PC-9 (cell line): Measurements from ENCODE around the gene ANKFY1. TPM values are rescaled to one million over a fixed set of nuclear protein-coding genes. Genes with fewer than 3 reads are reported as not detected.

Source experiments
- BruUV-seq: library from RNA; stranded (reverse); fragments of 400-500 nt; replicated peaks from 2 replicates; lab custom pipeline; 2021; lab: Mats Ljungman, UMichigan
- CTCF ChIA-PET: fragments of 300-600 bp; sonication (Branson Sonifier 250); formaldehyde crosslinking; loops from one replicate; lab custom pipeline; 2022; ENCODE audit warnings: antibody characterized with exemption; lab: Charles Lee
- POLR2A ChIA-PET: fragments of 300-600 bp; sonication (Branson Sonifier 250); formaldehyde crosslinking; loops from one replicate; lab custom pipeline; 2022; ENCODE audit warnings: antibody characterized with exemption; ENCODE audit not compliant: unreplicated experiment; lab: Charles Lee
- DNase-seq, 2 experiments: peaks; one replicate each; pipeline versions ENCODE4 v3.0.0 to v3.0.0-alpha.2; 2015 to 2022; ENCODE audit warnings: mixed read lengths in 1 of 2
- H2AFZ ChIP-seq: fragments of 200-600 bp; sonication (generic); 2 replicates; pipeline ENCODE4 v1.8.1; 2017; ENCODE audit warnings: antibody characterized with exemption
- H3F3A ChIP-seq: fragments of 200-600 bp; sonication (generic); 2 replicates; pipeline ENCODE4 v1.8.1; 2017; ENCODE audit warnings: antibody characterized with exemption, mild to moderate bottlenecking, low read depth; ENCODE audit not compliant: insufficient read depth
- H3K27ac ChIP-seq: fragments of 200-600 bp; sonication (generic); 2 replicates; pipeline ENCODE4 v1.6.1; 2016; ENCODE audit warnings: mixed run types
- H3K27me3 ChIP-seq: fragments of 200-600 bp; sonication (generic); 2 replicates; pipeline ENCODE4 v1.6.1; 2016; ENCODE audit warnings: low read depth, mixed run types; ENCODE audit not compliant: insufficient read depth
- H3K36me3 ChIP-seq: fragments of 200-600 bp; sonication (generic); 2 replicates; pipeline ENCODE4 v1.6.1; 2016; ENCODE audit warnings: low read depth, mixed run types
- H3K4me1 ChIP-seq: fragments of 200-600 bp; sonication (generic); replicated peaks from 2 replicates; pipeline ENCODE4 v1.6.1; 2016; ENCODE audit warnings: mixed run types; ENCODE audit not compliant: insufficient read depth
- H3K4me2 ChIP-seq: fragments of 200-600 bp; sonication (generic); 2 replicates; pipeline ENCODE4 v1.6.1; 2017; ENCODE audit warnings: mixed run types
- H3K4me3 ChIP-seq: fragments of 200-600 bp; sonication (generic); 2 replicates; pipeline ENCODE4 v1.6.1; 2016; ENCODE audit warnings: mixed run types
- H3K79me2 ChIP-seq: fragments of 200-600 bp; sonication (generic); 2 replicates; pipeline ENCODE4 v1.6.1; 2017; ENCODE audit warnings: low read depth, mixed run types
- H3K9me2 ChIP-seq: fragments of 200-600 bp; sonication (generic); 2 replicates; pipeline ENCODE4 v1.8.1; 2017; ENCODE audit warnings: mild to moderate bottlenecking; ENCODE audit not compliant: insufficient read depth
- H3K9me3 ChIP-seq: fragments of 200-600 bp; sonication (generic); 2 replicates; pipeline ENCODE4 v1.8.1; 2016; ENCODE audit warnings: low read depth; ENCODE audit not compliant: insufficient read depth
- H4K20me1 ChIP-seq: fragments of 200-600 bp; sonication (generic); 2 replicates; pipeline ENCODE4 v1.8.1; 2017; ENCODE audit not compliant: insufficient read depth
- EZH2 ChIP-seq: fragments of 200-600 bp; sonication (generic); IDR thresholded peaks from 2 replicates; pipeline ENCODE4 v1.8.0; 2017; ENCODE audit warnings: antibody characterized with exemption, low read depth
- intact Hi-C: fragments of 100-400 bp; cut with micrococcal nuclease; formaldehyde crosslinking; loops from one replicate; pipeline ENCODE4 v1.10.0; 2022; ENCODE audit not compliant: unreplicated experiment
- total RNA-seq: library from RNA; stranded (reverse); gene quantifications from 2 replicates; pipeline ENCODE4 v1.2.3, GENCODE V29; 2021
- TF ChIP-seq, protein P1 (sequence below): fragments of 200-600 bp; sonication (generic); conservative IDR thresholded peaks from 2 replicates; pipeline ENCODE4 v1.6.1; 2017; ENCODE audit warnings: mixed run types, antibody characterized with exemption, mild to moderate bottlenecking, moderate library complexity

Gene ANKFY1
- total RNA-seq, 1 experiment from 2014 or later = 63.9 TPM

DNA sequence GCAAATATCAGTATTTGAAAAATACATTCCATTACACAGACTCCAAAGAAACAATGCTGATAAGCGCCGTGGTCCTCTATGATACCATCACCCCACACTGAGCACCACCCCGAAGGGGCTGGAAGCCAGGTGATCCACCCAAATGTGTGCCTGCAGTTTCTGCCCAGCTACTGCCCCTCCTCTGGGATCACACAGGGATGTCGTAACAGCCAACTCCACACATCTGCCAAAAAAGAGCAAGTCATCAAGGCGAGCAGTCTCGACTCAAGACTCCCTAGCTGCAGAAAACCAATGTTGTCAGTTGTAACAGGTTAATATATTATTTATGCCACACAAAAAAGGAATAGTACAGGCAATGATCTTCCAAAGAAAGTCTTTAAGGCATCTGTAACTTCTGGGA is 99.8 kb downstream of the ANKFY1 start:
- Histone ChIP-seq H3F3A (peaks cover 43% of the 10 kb centered on the region), H3K9me3 (no peaks in the 10 kb centered on the region), H3K27me3 (no peaks in the 10 kb centered on the region), H3K36me3 (0 out of 2 replicates have a peak, but pooled peaks cover under 1% of the 10 kb centered on the region), H3K9me2 (no peaks in the 10 kb centered on the region), H3K4me2 (0 out of 2 replicates have a peak overlapping the region, but pooled peaks have one; percentile 81), H3K4me3 (no peak overlapping the region), H4K20me1 (no peaks in the 10 kb centered on the region), H2AFZ (no peak overlapping the region), H3K27ac (peak overlapping the region; percentile 95; the same call in 1 of the 2 replicates), H3K79me2 (no peaks in the 10 kb centered on the region), H3K4me1 (peaks cover 48% of the 10 kb centered on the region)
- no peak for TF ChIP-seq EZH2
- TF ChIP-seq, protein P1, sequence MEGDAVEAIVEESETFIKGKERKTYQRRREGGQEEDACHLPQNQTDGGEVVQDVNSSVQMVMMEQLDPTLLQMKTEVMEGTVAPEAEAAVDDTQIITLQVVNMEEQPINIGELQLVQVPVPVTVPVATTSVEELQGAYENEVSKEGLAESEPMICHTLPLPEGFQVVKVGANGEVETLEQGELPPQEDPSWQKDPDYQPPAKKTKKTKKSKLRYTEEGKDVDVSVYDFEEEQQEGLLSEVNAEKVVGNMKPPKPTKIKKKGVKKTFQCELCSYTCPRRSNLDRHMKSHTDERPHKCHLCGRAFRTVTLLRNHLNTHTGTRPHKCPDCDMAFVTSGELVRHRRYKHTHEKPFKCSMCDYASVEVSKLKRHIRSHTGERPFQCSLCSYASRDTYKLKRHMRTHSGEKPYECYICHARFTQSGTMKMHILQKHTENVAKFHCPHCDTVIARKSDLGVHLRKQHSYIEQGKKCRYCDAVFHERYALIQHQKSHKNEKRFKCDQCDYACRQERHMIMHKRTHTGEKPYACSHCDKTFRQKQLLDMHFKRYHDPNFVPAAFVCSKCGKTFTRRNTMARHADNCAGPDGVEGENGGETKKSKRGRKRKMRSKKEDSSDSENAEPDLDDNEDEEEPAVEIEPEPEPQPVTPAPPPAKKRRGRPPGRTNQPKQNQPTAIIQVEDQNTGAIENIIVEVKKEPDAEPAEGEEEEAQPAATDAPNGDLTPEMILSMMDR = no peak
- BruUV-seq = no TSS peak
- ChIA-PET CTCF (no interaction called here), POLR2A (interaction anchor here (0.5 to 0.7 kb wide), 2 partner anchors 94 to 953 kb away, joined by 3 to 7 read pairs; no protein-coding TSS in a partner anchor)
- no peak for DNase-seq
- intact Hi-C loops = loop anchor here (10.0 kb wide), 2 partner anchors 269 to 439 kb away; partner anchors contain the start of genes CAMKK1 and HASPIN

GRCh38 chr17:4162775-4163466 is 100.9 kb downstream of the ANKFY1 start:
- Histone ChIP-seq H3K4me2 (peak overlapping the region; percentile 81), H4K20me1 (no peaks in the 10 kb centered on the region), H3K9me2 (no peaks in the 10 kb centered on the region), H2AFZ (no peak overlapping the region), H3K9me3 (no peaks in the 10 kb centered on the region), H3K27me3 (no peaks in the 10 kb centered on the region), H3F3A (peaks cover 43% of the 10 kb centered on the region), H3K36me3 (no peaks in the 10 kb centered on the region), H3K27ac (peak overlapping the region; percentile 95), H3K4me3 (no peak overlapping the region), H3K4me1 (peaks cover 48% of the 10 kb centered on the region), H3K79me2 (no peaks in the 10 kb centered on the region)
- DNase-seq = no peak
- intact Hi-C loops = loop anchor here (10.0 kb wide), 2 partner anchors 268 to 438 kb away; partner anchors contain the start of genes CAMKK1 and HASPIN
- ChIA-PET CTCF (no interaction called here), POLR2A (interaction anchor here (0.7 kb wide), 1 partner anchor 95 kb away, joined by 7 read pairs; no protein-coding TSS in a partner anchor)
- no TSS peak for BruUV-seq
- TF ChIP-seq, protein P1 = no peak
- TF ChIP-seq EZH2 = no peak

- Histone ChIP-seq H3F3A (peaks cover 43% of the 10 kb centered on the region), H3K9me3 (no peaks in the 10 kb centered on the region), H3K27ac (peak overlapping the region; percentile 95), H4K20me1 (no peaks in the 10 kb centered on the region), H3K4me3 (peak overlapping the region; percentile 14; the same call in 1 of the 2 replicates), H2AFZ (no peak overlapping the region), H3K79me2 (no peaks in the 10 kb centered on the region), H3K4me2 (peak overlapping the region; percentile 81), H3K36me3 (no peaks in the 10 kb centered on the region), H3K27me3 (no peaks in the 10 kb centered on the region), H3K4me1 (peaks cover 48% of the 10 kb centered on the region), H3K9me2 (no peaks in the 10 kb centered on the region)
- CTCF ChIA-PET = no interaction called here
- POLR2A ChIA-PET = no interaction called here
- intact Hi-C loops = loop anchor here (10.0 kb wide), 2 partner anchors 268 to 438 kb away; partner anchors contain the start of genes CAMKK1 and HASPIN
- no peak for TF ChIP-seq EZH2
- TF ChIP-seq, protein P1 = no peak
- no peak for DNase-seq
- no TSS peak for BruUV-seq
Observed at GRCh38 chr17:4162321-4162720, 101.5 kb downstream of the ANKFY1 start.
